SU-DHL-6 (cell line): Measurements from ENCODE around the gene PFN3.

Experiments used
- H2AFZ ChIP-seq: fragments of 200-600 bp; sonication (generic); 2 replicates; pipeline ENCODE4 v1.6.1; 2014; ENCODE audit warnings: low read depth, mild to moderate bottlenecking, moderate library complexity, mixed read lengths, antibody characterized with exemption, low read length; ENCODE audit not compliant: severe bottlenecking
- H3F3A ChIP-seq: fragments of 200-600 bp; shearing (Covaris generic); 2 replicates; pipeline ENCODE4 v1.6.0; 2016; ENCODE audit warnings: antibody characterized with exemption, mild to moderate bottlenecking; ENCODE audit not compliant: insufficient read depth
- H3K27ac ChIP-seq: fragments of 200-600 bp; sonication (generic); 2 replicates; pipeline ENCODE4 v1.5.1; 2016; ENCODE audit warnings: low read depth, mild to moderate bottlenecking, low read length, moderate library complexity, mixed read lengths
- H3K27me3 ChIP-seq: fragments of 200-600 bp; sonication (generic), shearing (Covaris generic); 2 replicates; pipeline ENCODE4 v1.6.0; 2014; ENCODE audit warnings: mild to moderate bottlenecking, low read length
- H3K36me3 ChIP-seq: fragments of 200-600 bp; sonication (generic); 2 replicates; pipeline ENCODE4 v1.6.1; 2014; ENCODE audit warnings: mild to moderate bottlenecking, low read length, mixed read lengths
- H3K4me2 ChIP-seq: fragments of 300-600, 200-600 bp; shearing (Covaris generic), sonication (generic); 2 replicates; pipeline ENCODE4 v1.6.0; 2014; ENCODE audit warnings: low read length, low read depth, mild to moderate bottlenecking; ENCODE audit not compliant: poor library complexity, severe bottlenecking
- H3K4me3 ChIP-seq: fragments of 200-600 bp; sonication (generic); 2 replicates; pipeline ENCODE4 v1.5.1; 2014; ENCODE audit warnings: antibody characterized with exemption, low read length, mild to moderate bottlenecking, mixed read lengths; ENCODE audit not compliant: insufficient read depth, poor library complexity, severe bottlenecking
- H3K79me2 ChIP-seq: fragments of 200-600 bp; sonication (generic); 2 replicates; pipeline ENCODE4 v1.6.1; 2014; ENCODE audit warnings: mild to moderate bottlenecking, low read length, moderate library complexity; ENCODE audit not compliant: insufficient read depth
- H3K9ac ChIP-seq: fragments of 200-600 bp; sonication (generic); 2 replicates; pipeline ENCODE4 v1.7.0; 2014; ENCODE audit warnings: mild to moderate bottlenecking, low read length
- H3K9me2 ChIP-seq: fragments of 200-600 bp; sonication (generic); replicated peaks from 2 replicates; pipeline ENCODE4 v1.6.1; 2014; ENCODE audit warnings: low read length; ENCODE audit not compliant: insufficient read depth
- H3K9me3 ChIP-seq: fragments of 200-600 bp; sonication (generic); 2 replicates; pipeline ENCODE4 v1.6.1; 2014; ENCODE audit warnings: low read length, mixed read lengths; ENCODE audit not compliant: insufficient read depth
- H4K20me1 ChIP-seq: fragments of 200-600 bp; sonication (generic); 2 replicates; pipeline ENCODE4 v1.6.1; 2014; ENCODE audit warnings: low read depth, mild to moderate bottlenecking, antibody characterized with exemption, low read length, moderate library complexity, mixed read lengths
- EZH2phosphoT487 ChIP-seq: fragments of 200-600 bp; sonication (generic), shearing (Covaris generic); conservative IDR thresholded peaks from 2 replicates; pipeline ENCODE4 v1.6.1; 2018; ENCODE audit warnings: mild to moderate bottlenecking, antibody characterized with exemption, low read length, moderate library complexity, mixed read lengths
- TF ChIP-seq, protein P1 (sequence below): fragments of 200-600 bp; sonication (generic); IDR thresholded peaks from one replicate; pipeline ENCODE4 v1.5.1; 2017; ENCODE audit warnings: antibody characterized with exemption, mild to moderate bottlenecking, low read length, moderate library complexity; ENCODE audit not compliant: insufficient read depth, poor library complexity, severe bottlenecking

Gene PFN3

DNA sequence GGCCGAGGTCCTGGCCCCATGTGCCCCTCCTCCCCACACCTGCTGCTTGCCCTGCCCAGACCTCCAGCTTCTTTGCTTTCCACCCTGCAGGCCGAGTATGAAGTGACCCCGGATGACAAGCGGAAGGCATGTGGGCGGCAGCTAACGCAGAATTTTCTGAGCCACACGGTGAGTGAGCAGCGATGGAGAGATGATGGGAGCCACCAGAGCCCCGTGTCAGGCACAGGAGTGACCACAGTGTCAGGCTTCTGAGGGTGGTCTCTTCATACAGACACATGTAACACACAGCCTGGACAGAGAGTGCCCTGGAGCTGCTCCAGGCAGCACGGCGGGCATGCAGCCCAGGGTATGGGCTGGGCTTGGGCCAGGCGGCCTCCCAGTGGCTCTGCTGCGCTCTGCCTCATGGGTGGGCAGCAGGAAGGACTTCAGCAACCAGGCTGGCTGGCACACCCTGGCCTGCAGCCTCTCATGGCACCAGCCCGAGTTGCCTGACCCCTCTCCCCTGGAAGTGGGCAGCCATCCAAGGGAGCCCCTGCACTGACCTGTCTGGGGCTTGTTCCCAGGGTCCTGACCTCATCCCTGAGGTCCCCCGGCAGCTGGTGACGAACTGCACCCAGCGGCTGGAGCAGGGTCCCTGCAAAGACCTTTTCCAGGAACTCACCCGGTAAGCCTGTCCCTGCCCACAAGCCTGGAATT, 31.8 kb upstream of the PFN3 start:
- Histone ChIP-seq H2AFZ (no peak overlapping the region), H4K20me1 (no peaks in the 10 kb centered on the region; the same call in 1 of the 2 replicates), H3K27ac (peak overlapping the region; percentile 95), H3K9ac (peak overlapping the region; percentile 48), H3F3A (peaks cover 46% of the 10 kb centered on the region), H3K36me3 (no peaks in the 10 kb centered on the region), H3K4me2 (peak overlapping the region; percentile 71), H3K9me2 (no peaks in the 10 kb centered on the region), H3K27me3 (no peaks in the 10 kb centered on the region), H3K9me3 (no peaks in the 10 kb centered on the region), H3K4me3 (no peak overlapping the region), H3K79me2 (peaks cover 17% of the 10 kb centered on the region)
- TF ChIP-seq, protein P1, sequence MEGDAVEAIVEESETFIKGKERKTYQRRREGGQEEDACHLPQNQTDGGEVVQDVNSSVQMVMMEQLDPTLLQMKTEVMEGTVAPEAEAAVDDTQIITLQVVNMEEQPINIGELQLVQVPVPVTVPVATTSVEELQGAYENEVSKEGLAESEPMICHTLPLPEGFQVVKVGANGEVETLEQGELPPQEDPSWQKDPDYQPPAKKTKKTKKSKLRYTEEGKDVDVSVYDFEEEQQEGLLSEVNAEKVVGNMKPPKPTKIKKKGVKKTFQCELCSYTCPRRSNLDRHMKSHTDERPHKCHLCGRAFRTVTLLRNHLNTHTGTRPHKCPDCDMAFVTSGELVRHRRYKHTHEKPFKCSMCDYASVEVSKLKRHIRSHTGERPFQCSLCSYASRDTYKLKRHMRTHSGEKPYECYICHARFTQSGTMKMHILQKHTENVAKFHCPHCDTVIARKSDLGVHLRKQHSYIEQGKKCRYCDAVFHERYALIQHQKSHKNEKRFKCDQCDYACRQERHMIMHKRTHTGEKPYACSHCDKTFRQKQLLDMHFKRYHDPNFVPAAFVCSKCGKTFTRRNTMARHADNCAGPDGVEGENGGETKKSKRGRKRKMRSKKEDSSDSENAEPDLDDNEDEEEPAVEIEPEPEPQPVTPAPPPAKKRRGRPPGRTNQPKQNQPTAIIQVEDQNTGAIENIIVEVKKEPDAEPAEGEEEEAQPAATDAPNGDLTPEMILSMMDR, result no peak
- TF ChIP-seq EZH2phosphoT487, result no peak

DNA sequence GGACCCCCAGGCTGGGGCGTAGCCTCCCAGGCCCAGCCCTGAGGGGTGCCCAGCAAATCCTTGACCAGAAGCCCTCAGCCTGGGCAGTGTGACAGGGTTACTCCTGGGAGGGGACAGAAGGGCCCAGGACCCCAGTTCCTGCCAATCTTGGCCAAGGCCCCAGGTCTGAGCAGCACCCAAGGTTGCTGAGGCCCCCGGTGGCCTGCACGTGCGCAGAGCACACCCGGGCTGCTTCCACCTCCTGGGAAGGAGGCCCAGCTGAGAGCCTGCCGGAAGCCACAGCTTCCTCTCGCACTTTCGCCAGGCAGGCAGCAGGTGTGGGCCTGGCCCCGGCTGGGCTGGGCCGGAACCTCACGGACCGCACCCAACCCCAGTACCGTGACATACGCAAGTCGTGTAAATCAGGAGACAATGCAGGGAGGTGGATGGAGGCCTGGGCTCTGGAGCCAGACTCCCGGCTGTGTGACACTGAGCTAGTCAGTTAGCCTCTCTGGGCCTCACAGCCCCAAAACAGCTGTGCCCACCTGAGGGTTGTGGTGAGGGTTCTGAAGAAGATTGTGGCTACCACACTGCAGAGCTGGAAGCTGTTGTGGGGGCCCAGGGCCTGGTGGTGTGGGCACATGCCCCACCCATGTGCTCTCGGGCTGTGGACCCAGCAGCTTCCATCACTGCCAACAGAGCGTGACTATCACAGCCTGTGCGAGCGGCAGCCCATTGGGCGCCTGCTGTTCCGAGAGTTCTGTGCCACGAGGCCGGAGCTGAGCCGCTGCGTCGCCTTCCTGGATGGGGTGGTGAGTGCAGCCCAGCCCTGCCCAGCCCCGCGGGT, 31.1 kb upstream of the PFN3 start:
- Histone ChIP-seq H3K9me2 (no peaks in the 10 kb centered on the region), H3K27me3 (no peaks in the 10 kb centered on the region), H3K27ac (peak overlapping the region; percentile 95), H3K9ac (peak overlapping the region; percentile 48), H3F3A (peaks cover 52% of the 10 kb centered on the region), H4K20me1 (no peaks in the 10 kb centered on the region; the same call in 1 of the 2 replicates), H3K4me2 (peak overlapping the region; percentile 71), H3K36me3 (no peaks in the 10 kb centered on the region), H2AFZ (no peak overlapping the region), H3K9me3 (no peaks in the 10 kb centered on the region), H3K4me3 (no peak overlapping the region), H3K79me2 (peaks cover 22% of the 10 kb centered on the region)
- TF ChIP-seq EZH2phosphoT487, result no peak
- TF ChIP-seq, protein P1, result no peak

DNA sequence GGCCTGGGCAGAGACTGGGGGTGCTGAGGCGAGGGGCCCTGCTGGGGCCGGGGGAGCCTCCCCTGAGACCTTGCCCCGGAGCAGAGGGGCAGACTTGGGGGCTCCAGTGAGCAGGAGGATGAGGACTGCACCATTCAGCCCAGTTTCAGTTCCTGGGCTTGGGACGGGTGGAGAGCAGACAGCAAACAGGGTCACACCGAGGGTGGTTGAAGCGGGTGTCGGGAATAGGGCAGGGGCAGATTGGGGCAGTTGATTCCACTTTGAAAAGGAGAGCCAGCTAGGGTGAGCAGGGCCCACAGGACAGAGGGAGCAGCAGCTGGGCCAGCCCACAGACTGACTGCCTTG, 30.5 kb upstream of the PFN3 start:
- Histone ChIP-seq H3K9me2 (no peaks in the 10 kb centered on the region), H3F3A (peaks cover 52% of the 10 kb centered on the region), H2AFZ (no peak overlapping the region), H3K4me2 (peak overlapping the region; percentile 71), H3K4me3 (no peak overlapping the region), H4K20me1 (no peaks in the 10 kb centered on the region; the same call in 1 of the 2 replicates), H3K27me3 (no peaks in the 10 kb centered on the region), H3K27ac (peak overlapping the region; percentile 95), H3K9me3 (no peaks in the 10 kb centered on the region), H3K9ac (peak overlapping the region; percentile 48), H3K79me2 (peaks cover 22% of the 10 kb centered on the region), H3K36me3 (no peaks in the 10 kb centered on the region)
- TF ChIP-seq, protein P1, result no peak
- TF ChIP-seq EZH2phosphoT487, result no peak
